Measurements from ENCODE around the gene STAT4. TPM values are rescaled to one million over a fixed set of nuclear protein-coding genes. Genes with fewer than 3 reads are reported as not detected.

Gene STAT4
- total RNA-seq, 1 donor from 2014 or later, result 62.1 TPM

GRCh38 chr2:191039616-191040015 is 111.2 kb downstream of the STAT4 start:
- peaks cover 7% of the 10 kb centered on the region for H3K9me3 Mint-ChIP-seq
- H3K27me3 Mint-ChIP-seq (ENCODE audit: insufficient read depth), result no peaks in the 10 kb centered on the region
- H3K27ac Mint-ChIP-seq, result no peak overlapping the region
- H3K4me1 Mint-ChIP-seq (ENCODE audit: low read depth), result peaks cover 45% of the 10 kb centered on the region
- no peak for DNase-seq (ENCODE audit: low spot score)
- H3K36me3 Mint-ChIP-seq (ENCODE audit: low read depth), result peaks cover 70% of the 10 kb centered on the region
- intact Hi-C loops (cut with micrococcal nuclease), result loop anchor here (2.0 kb wide), 1 partner anchor 27 kb away; no protein-coding TSS in a partner anchor
- H3K4me3 Mint-ChIP-seq, result no peak overlapping the region

- Mint-ChIP-seq H3K4me1 (ENCODE audit: low read depth) (peaks cover 45% of the 10 kb centered on the region), H3K36me3 (ENCODE audit: low read depth) (peaks cover 66% of the 10 kb centered on the region), H3K4me3 (peak overlapping the region; percentile 63), H3K27me3 (ENCODE audit: insufficient read depth) (no peaks in the 10 kb centered on the region), H3K9me3 (no peaks in the 10 kb centered on the region), H3K27ac (peak overlapping the region; percentile 79)
- intact Hi-C loops (cut with micrococcal nuclease), result loop anchor here (1.0 to 2.0 kb wide), 2 partner anchors 18 to 28 kb away; no protein-coding TSS in a partner anchor
- no peak for DNase-seq (ENCODE audit: low spot score)
Observed at GRCh38 chr2:191038741-191039140, 112.1 kb downstream of the STAT4 start.

GRCh38 chr2:191038241-191038725 is 112.5 kb downstream of the STAT4 start:
- Mint-ChIP-seq H3K4me1 (ENCODE audit: low read depth) (peaks cover 48% of the 10 kb centered on the region), H3K27me3 (ENCODE audit: insufficient read depth) (no peaks in the 10 kb centered on the region), H3K36me3 (ENCODE audit: low read depth) (peaks cover 67% of the 10 kb centered on the region), H3K27ac (peak overlapping the region; percentile 79), H3K9me3 (no peaks in the 10 kb centered on the region), H3K4me3 (peak overlapping the region; percentile 63)
- intact Hi-C loops (cut with micrococcal nuclease), result loop anchor here (1.0 to 2.0 kb wide), 2 partner anchors 18 to 29 kb away; no protein-coding TSS in a partner anchor
- DNase-seq (ENCODE audit: low spot score), result peak; percentile 61

- H3K4me3 Mint-ChIP-seq, result no peak overlapping the region
- H3K4me1 Mint-ChIP-seq (ENCODE audit: low read depth), result peaks cover 51% of the 10 kb centered on the region
- no peaks in the 10 kb centered on the region for H3K27me3 Mint-ChIP-seq (ENCODE audit: insufficient read depth)
- DNase-seq (ENCODE audit: low spot score), result no peak
- intact Hi-C loops (cut with micrococcal nuclease), result no loop called here
- no peaks in the 10 kb centered on the region for H3K9me3 Mint-ChIP-seq
- peak overlapping the region; percentile 79 for H3K27ac Mint-ChIP-seq
- peaks cover 66% of the 10 kb centered on the region for H3K36me3 Mint-ChIP-seq (ENCODE audit: low read depth)
Observed at GRCh38 chr2:191037351-191037750, 113.4 kb downstream of the STAT4 start.

GRCh38 chr2:191036363-191036762 is 114.4 kb downstream of the STAT4 start:
- H3K36me3 Mint-ChIP-seq (ENCODE audit: low read depth), result peaks cover 60% of the 10 kb centered on the region
- no peak overlapping the region for H3K4me3 Mint-ChIP-seq
- H3K4me1 Mint-ChIP-seq (ENCODE audit: low read depth), result peaks cover 51% of the 10 kb centered on the region
- no peaks in the 10 kb centered on the region for H3K9me3 Mint-ChIP-seq
- no peaks in the 10 kb centered on the region for H3K27me3 Mint-ChIP-seq (ENCODE audit: insufficient read depth)
- no peak for DNase-seq (ENCODE audit: low spot score)
- intact Hi-C loops (cut with micrococcal nuclease), result no loop called here
- H3K27ac Mint-ChIP-seq, result no peak overlapping the region

- intact Hi-C loops (cut with micrococcal nuclease), result no loop called here
- H3K27ac Mint-ChIP-seq, result no peak overlapping the region
- peaks cover 52% of the 10 kb centered on the region for H3K36me3 Mint-ChIP-seq (ENCODE audit: low read depth)
- no peaks in the 10 kb centered on the region for H3K27me3 Mint-ChIP-seq (ENCODE audit: insufficient read depth)
- H3K4me1 Mint-ChIP-seq (ENCODE audit: low read depth), result peaks cover 61% of the 10 kb centered on the region
- no peak overlapping the region for H3K4me3 Mint-ChIP-seq
- no peaks in the 10 kb centered on the region for H3K9me3 Mint-ChIP-seq
- DNase-seq (ENCODE audit: low spot score), result no peak
Observed at GRCh38 chr2:191032588-191033429, 118.0 kb downstream of the STAT4 start.

GRCh38 chr2:191031256-191031655 is 119.5 kb downstream of the STAT4 start:
- intact Hi-C loops (cut with micrococcal nuclease), result no loop called here
- H3K4me3 Mint-ChIP-seq, result no peak overlapping the region
- no peaks in the 10 kb centered on the region for H3K27me3 Mint-ChIP-seq (ENCODE audit: insufficient read depth)
- H3K4me1 Mint-ChIP-seq (ENCODE audit: low read depth), result peaks cover 64% of the 10 kb centered on the region
- no peak overlapping the region for H3K27ac Mint-ChIP-seq
- peaks cover 46% of the 10 kb centered on the region for H3K36me3 Mint-ChIP-seq (ENCODE audit: low read depth)
- no peak for DNase-seq (ENCODE audit: low spot score)
- no peaks in the 10 kb centered on the region for H3K9me3 Mint-ChIP-seq

- no peak overlapping the region for H3K4me3 Mint-ChIP-seq
- peak; percentile 31 for DNase-seq (ENCODE audit: low spot score)
- H3K9me3 Mint-ChIP-seq, result no peaks in the 10 kb centered on the region
- peak overlapping the region; percentile 42 for H3K27ac Mint-ChIP-seq
- intact Hi-C loops (cut with micrococcal nuclease), result loop anchor here (1.0 kb wide), 4 partner anchors 9 to 249 kb away; partner anchors contain the start of gene STAT1
- peaks cover 47% of the 10 kb centered on the region for H3K36me3 Mint-ChIP-seq (ENCODE audit: low read depth)
- H3K4me1 Mint-ChIP-seq (ENCODE audit: low read depth), result peaks cover 70% of the 10 kb centered on the region
- no peaks in the 10 kb centered on the region for H3K27me3 Mint-ChIP-seq (ENCODE audit: insufficient read depth)
Observed at GRCh38 chr2:191030521-191031154, 120.2 kb downstream of the STAT4 start.

GRCh38 chr2:191029280-191029950 is 121.4 kb downstream of the STAT4 start:
- H3K4me3 Mint-ChIP-seq, result peak overlapping the region; percentile 16
- DNase-seq (ENCODE audit: low spot score), result no peak
- peak overlapping the region; percentile 53 for H3K27ac Mint-ChIP-seq
- peaks cover 41% of the 10 kb centered on the region for H3K36me3 Mint-ChIP-seq (ENCODE audit: low read depth)
- no peaks in the 10 kb centered on the region for H3K27me3 Mint-ChIP-seq (ENCODE audit: insufficient read depth)
- no peaks in the 10 kb centered on the region for H3K9me3 Mint-ChIP-seq
- peaks cover 81% of the 10 kb centered on the region for H3K4me1 Mint-ChIP-seq (ENCODE audit: low read depth)
- intact Hi-C loops (cut with micrococcal nuclease), result loop anchor here (10.0 kb wide), 1 partner anchor 715 kb away; the partner anchor contains the start of gene HIBCH

- intact Hi-C loops (cut with micrococcal nuclease), result loop anchor here (10.0 kb wide), 1 partner anchor 712 kb away; the partner anchor contains the start of gene HIBCH
- no peak overlapping the region for H3K27ac Mint-ChIP-seq
Observed at GRCh38 chr2:191026377-191026776, 124.4 kb downstream of the STAT4 start.

GRCh38 chr2:191025135-191025534 is 125.7 kb downstream of the STAT4 start:
- Mint-ChIP-seq H3K36me3 (ENCODE audit: low read depth) (peaks cover 26% of the 10 kb centered on the region), H3K4me1 (ENCODE audit: low read depth) (peaks cover 58% of the 10 kb centered on the region), H3K4me3 (peak overlapping the region; percentile 60), H3K27ac (peak overlapping the region; percentile 75), H3K9me3 (no peaks in the 10 kb centered on the region), H3K27me3 (ENCODE audit: insufficient read depth) (peaks cover 1% of the 10 kb centered on the region)
- no peak for DNase-seq (ENCODE audit: low spot score)
- intact Hi-C loops (cut with micrococcal nuclease), result loop anchor here (2.0 to 10.0 kb wide), 2 partner anchors 14 to 710 kb away; partner anchors contain the start of gene HIBCH

More at GRCh38 chr2:191026377-191026776, 124.4 kb downstream of the STAT4 start:
- no peaks in the 10 kb centered on the region for H3K27me3 Mint-ChIP-seq (ENCODE audit: insufficient read depth)
- H3K4me1 Mint-ChIP-seq (ENCODE audit: low read depth), result peaks cover 68% of the 10 kb centered on the region
- H3K36me3 Mint-ChIP-seq (ENCODE audit: low read depth), result peaks cover 32% of the 10 kb centered on the region
- H3K4me3 Mint-ChIP-seq, result no peak overlapping the region
- no peaks in the 10 kb centered on the region for H3K9me3 Mint-ChIP-seq
- no peak for DNase-seq (ENCODE audit: low spot score)

GRCh38 chr2:191023235-191023679 is 127.5 kb downstream of the STAT4 start:
- peak; percentile 27 for DNase-seq (ENCODE audit: low spot score)
- H3K4me1 Mint-ChIP-seq (ENCODE audit: low read depth), result peaks cover 55% of the 10 kb centered on the region
- H3K27me3 Mint-ChIP-seq (ENCODE audit: insufficient read depth), result peaks cover 2% of the 10 kb centered on the region
- intact Hi-C loops (cut with micrococcal nuclease), result loop anchor here (2.0 to 10.0 kb wide), 5 partner anchors 56 to 1241 kb away; partner anchors contain the start of genes HIBCH, ORMDL1 and PMS1
- no peak overlapping the region for H3K4me3 Mint-ChIP-seq
- H3K9me3 Mint-ChIP-seq, result no peaks in the 10 kb centered on the region
- H3K27ac Mint-ChIP-seq, result no peak overlapping the region
- H3K36me3 Mint-ChIP-seq (ENCODE audit: low read depth), result peaks cover 16% of the 10 kb centered on the region
